ENCODE results near the gene CAMK1D. TPM values are rescaled to one million over a fixed set of nuclear protein-coding genes. Genes with fewer than 3 reads are reported as not detected.

The CAMK1D gene
- total RNA-seq, 4 donors from 2014 or later: 29.7 to 36.7 (median 33.3) TPM

- WGBS, 2 donors: 92 to 93% methylated on average over 18 to 19 of the region's 19 CpGs
- intact Hi-C loops (cut with DNase I; ENCODE audit: low total_unique reads): no loop called here
- no peak for TF ChIP-seq POLR2A (IDR thresholded peaks at IDR 0.05)
- no peak for TF ChIP-seq CTCF (IDR thresholded peaks at IDR 0.05)
- peak in 1 of 2 donors; percentile 76 for DNase-seq (ENCODE audit: low spot score in 2 of 2)
- no peak overlapping the region for H3K4me3 ChIP-seq (ENCODE audit: low read depth, poor library complexity, severe bottlenecking)
Observed at GRCh38 chr10:12834116-12834665, 484.8 kb downstream of the CAMK1D start.

GRCh38 chr10:12834721-12835120 lies 485.4 kb downstream of the CAMK1D start:
- peak in 1 of 2 donors; percentile 43 for DNase-seq (ENCODE audit: low spot score in 2 of 2)
- intact Hi-C loops (cut with DNase I; ENCODE audit: low total_unique reads): no loop called here
- 85% methylated on average over 10 of the region's 10 CpGs for WGBS, 2 donors
- TF ChIP-seq CTCF (IDR thresholded peaks at IDR 0.05): no peak
- no peak for TF ChIP-seq POLR2A (IDR thresholded peaks at IDR 0.05)
- H3K4me3 ChIP-seq (ENCODE audit: low read depth, poor library complexity, severe bottlenecking): no peak overlapping the region

GRCh38 chr10:12835709-12836108 lies 486.4 kb downstream of the CAMK1D start:
- peak in 1 of 2 donors; percentile 48 for DNase-seq (ENCODE audit: low spot score in 2 of 2)
- H3K4me3 ChIP-seq (ENCODE audit: low read depth, poor library complexity, severe bottlenecking): no peak overlapping the region
- intact Hi-C loops (cut with DNase I; ENCODE audit: low total_unique reads): no loop called here
- WGBS, 2 donors: 13 to 23% methylated on average over 5 of the region's 5 CpGs
- no peak for TF ChIP-seq CTCF (IDR thresholded peaks at IDR 0.05)
- no peak for TF ChIP-seq POLR2A (IDR thresholded peaks at IDR 0.05)

GRCh38 chr10:12838366-12838765 lies 489.0 kb downstream of the CAMK1D start:
- WGBS, 2 donors: 86 to 95% methylated on average over 9 of the region's 9 CpGs
- intact Hi-C loops (cut with DNase I; ENCODE audit: low total_unique reads): no loop called here
- TF ChIP-seq POLR2A (IDR thresholded peaks at IDR 0.05): no peak
- TF ChIP-seq CTCF (IDR thresholded peaks at IDR 0.05): no peak
- no peak overlapping the region for H3K4me3 ChIP-seq (ENCODE audit: low read depth, poor library complexity, severe bottlenecking)
- no peak for DNase-seq (ENCODE audit: low spot score in 2 of 2)

GRCh38 chr10:12838995-12839927 lies 489.9 kb downstream of the CAMK1D start:
- peak in 1 of 2 donors; percentile 48 for DNase-seq (ENCODE audit: low spot score in 2 of 2)
- intact Hi-C loops (cut with DNase I; ENCODE audit: low total_unique reads): no loop called here
- no peak overlapping the region for H3K4me3 ChIP-seq (ENCODE audit: low read depth, poor library complexity, severe bottlenecking)
- TF ChIP-seq CTCF (IDR thresholded peaks at IDR 0.05) (no peak), POLR2A (IDR thresholded peaks at IDR 0.05) (no peak)
- 82 to 83% methylated on average over 26 to 27 of the region's 27 CpGs for WGBS, 2 donors
